WTC11 (cell line): ENCODE results near the gene ZFR. TPM values are rescaled to one million over a fixed set of nuclear protein-coding genes. Genes with fewer than 3 reads are reported as not detected.

Source experiments
- ATAC-seq: fragments of 200-7000 bp; cut with Tn5 transposase; 2 replicates; pipeline ENCODE4 v1.10.0; 2021; ENCODE audit warnings: mild to moderate bottlenecking, moderate library complexity
- CTCF ChIA-PET: fragments of 300-600 bp; sonication (Branson Sonifier 250); formaldehyde crosslinking; loops from one replicate; lab custom pipeline; 2021; ENCODE audit warnings: antibody characterized with exemption; lab: Charles Lee
- POLR2A ChIA-PET: fragments of 350-600 bp; sonication (Branson Sonifier 250); formaldehyde crosslinking; loops from one replicate; lab custom pipeline; 2021; ENCODE audit warnings: antibody characterized with exemption; lab: Charles Lee
- DNase-seq: peaks from one replicate; pipeline ENCODE4 v3.0.0; 2021; ENCODE audit warnings: low spot score
- H3K27ac Mint-ChIP-seq: 2 replicates; pipeline ENCODE4 v1.8.0; 2021; ENCODE audit warnings: mixed read lengths
- H3K27me3 Mint-ChIP-seq: 2 replicates; pipeline ENCODE4 v1.8.0; 2021; ENCODE audit warnings: low read depth, mild to moderate bottlenecking, moderate library complexity, mixed read lengths
- H3K36me3 Mint-ChIP-seq: 2 replicates; pipeline ENCODE4 v1.8.0; 2021; ENCODE audit warnings: mixed read lengths
- H3K4me1 Mint-ChIP-seq: 2 replicates; pipeline ENCODE4 v1.8.0; 2022; ENCODE audit warnings: mixed read lengths
- H3K4me3 Mint-ChIP-seq: 2 replicates; pipeline ENCODE4 v1.8.0; 2021; ENCODE audit warnings: mild to moderate bottlenecking, moderate library complexity, mixed read lengths
- H3K9me3 Mint-ChIP-seq: 2 replicates; pipeline ENCODE4 v1.8.0; 2021; ENCODE audit warnings: mixed read lengths
- AR ChIP-seq: fragments of 250-450 bp; sonication (Bioruptor Pico); IDR thresholded peaks from 2 replicates; pipeline ENCODE4 v1.9.0; 2021; ENCODE audit warnings: mild to moderate bottlenecking
- ATF1 ChIP-seq: sonication (generic); formaldehyde crosslinking; IDR thresholded peaks from 2 replicates; pipeline ENCODE4 v1.8.1; 2023; ENCODE audit warnings: mild to moderate bottlenecking, moderate library complexity, missing genetic modification reagents
- CREB1 ChIP-seq: sonication (generic); formaldehyde crosslinking; IDR thresholded peaks from 2 replicates; pipeline ENCODE4 v1.8.0; 2023; ENCODE audit warnings: mild to moderate bottlenecking, missing genetic modification reagents
- ESRRA ChIP-seq: sonication (generic); formaldehyde crosslinking; IDR thresholded peaks from 2 replicates; pipeline ENCODE4 v1.8.1; 2022; ENCODE audit warnings: mild to moderate bottlenecking, missing genetic modification reagents, borderline replicate concordance
- GRHL2 ChIP-seq: fragments of 250-450 bp; sonication (Bioruptor Pico); IDR thresholded peaks from 2 replicates; pipeline ENCODE4 v1.8.0; 2022; ENCODE audit warnings: mild to moderate bottlenecking, moderate library complexity; ENCODE audit not compliant: insufficient replicate concordance, severe bottlenecking
- HMGXB4 ChIP-seq: sonication (generic); formaldehyde crosslinking; IDR thresholded peaks from 2 replicates; pipeline ENCODE4 v1.8.1; 2023; ENCODE audit warnings: mild to moderate bottlenecking, moderate library complexity, missing genetic modification reagents
- IRF1 ChIP-seq: sonication (generic); formaldehyde crosslinking; IDR thresholded peaks from 2 replicates; pipeline ENCODE4 v1.8.0; 2023; ENCODE audit warnings: missing genetic modification reagents
- IRF2 ChIP-seq: sonication (generic); formaldehyde crosslinking; IDR thresholded peaks from 2 replicates; pipeline ENCODE4 v1.8.0; 2022; ENCODE audit warnings: low read depth, missing genetic modification reagents, borderline replicate concordance
- MAX ChIP-seq: sonication (generic); formaldehyde crosslinking; IDR thresholded peaks from 2 replicates; pipeline ENCODE4 v1.8.0; 2022; ENCODE audit warnings: mild to moderate bottlenecking, missing genetic modification reagents
- MXD4 ChIP-seq: fragments of 250-450 bp; sonication (Bioruptor Pico); IDR thresholded peaks from 2 replicates; pipeline ENCODE4 v1.8.0; 2021; ENCODE audit warnings: mild to moderate bottlenecking, moderate library complexity, borderline replicate concordance
- MYBL2 ChIP-seq: sonication (generic); formaldehyde crosslinking; IDR thresholded peaks from 2 replicates; pipeline ENCODE4 v1.8.1; 2023; ENCODE audit warnings: mild to moderate bottlenecking, moderate library complexity, missing genetic modification reagents
- OVOL2 ChIP-seq: fragments of 250-450 bp; sonication (Bioruptor Pico); IDR thresholded peaks from 2 replicates; pipeline ENCODE4 v1.9.0; 2021; ENCODE audit warnings: mild to moderate bottlenecking, borderline replicate concordance
- RELA ChIP-seq: sonication (generic); formaldehyde crosslinking; IDR thresholded peaks from 2 replicates; pipeline ENCODE4 v1.8.1; 2022; ENCODE audit warnings: missing genetic modification reagents, mild to moderate bottlenecking, borderline replicate concordance
- SP1 ChIP-seq: sonication (generic); formaldehyde crosslinking; conservative IDR thresholded peaks from 2 replicates; pipeline ENCODE4 v1.8.1; 2022; ENCODE audit warnings: missing genetic modification reagents
- ZNF232 ChIP-seq: sonication (generic); formaldehyde crosslinking; IDR thresholded peaks from 2 replicates; pipeline ENCODE4 v1.8.0; 2022; ENCODE audit warnings: mild to moderate bottlenecking, missing genetic modification reagents
- ZNF281 ChIP-seq: sonication (generic); formaldehyde crosslinking; IDR thresholded peaks from 2 replicates; pipeline ENCODE4 v1.8.0; 2023; ENCODE audit warnings: mild to moderate bottlenecking, missing genetic modification reagents
- ZNF317 ChIP-seq: sonication (generic); formaldehyde crosslinking; IDR thresholded peaks from 2 replicates; pipeline ENCODE4 v1.8.1; 2023; ENCODE audit warnings: low read depth, mild to moderate bottlenecking, moderate library complexity, missing genetic modification reagents, borderline replicate concordance
- ZNF425 ChIP-seq: fragments of 250-450 bp; sonication (Bioruptor Pico); conservative IDR thresholded peaks from 2 replicates; pipeline ENCODE4 v1.9.0; 2021; ENCODE audit warnings: mild to moderate bottlenecking
- ZNF671 ChIP-seq: fragments of 250-450 bp; sonication (Bioruptor Pico); IDR thresholded peaks from 2 replicates; pipeline ENCODE4 v1.8.0; 2021; ENCODE audit warnings: mild to moderate bottlenecking
- total RNA-seq: library from RNA; stranded (reverse); gene quantifications from 3 replicates; pipeline ENCODE4 v1.2.3, GENCODE V29; 2021

The ZFR gene
- total RNA-seq, 1 experiment from 2014 or later, result 64.5 TPM

GRCh38 chr5:32343058-32343672 is 101.4 kb downstream of the ZFR start:
- POLR2A ChIA-PET, result no interaction called here
- Mint-ChIP-seq H3K4me1 (no peaks in the 10 kb centered on the region), H3K27ac (no peak overlapping the region), H3K4me3 (no peak overlapping the region), H3K9me3 (peaks cover 77% of the 10 kb centered on the region), H3K36me3 (peaks cover 82% of the 10 kb centered on the region), H3K27me3 (peaks cover 8% of the 10 kb centered on the region)
- DNase-seq (no peak), ATAC-seq (no peak)
- TF ChIP-seq CREB1, result no peak
- CTCF ChIA-PET, result no interaction called here

- Mint-ChIP-seq H3K27me3 (peaks cover 8% of the 10 kb centered on the region), H3K27ac (no peak overlapping the region), H3K4me3 (no peak overlapping the region), H3K4me1 (no peaks in the 10 kb centered on the region), H3K36me3 (peaks cover 81% of the 10 kb centered on the region), H3K9me3 (peaks cover 75% of the 10 kb centered on the region)
- ChIA-PET POLR2A (no interaction called here), CTCF (no interaction called here)
- no peak for ATAC-seq
- no peak for DNase-seq
- TF ChIP-seq GRHL2 (CRISPR knock-in tag) (no peak), ZNF232 (no peak), MYBL2 (no peak), HMGXB4 (CRISPR knock-in tag) (no peak), IRF2 (CRISPR knock-in tag) (no peak), AR (no peak), ZNF317 (no peak), IRF1 (CRISPR knock-in tag) (no peak), MXD4 (no peak), ATF1 (no peak), SP1 (CRISPR knock-in tag) (no peak)
- TF ChIP-seq, all 79 proteins: peak for 0
Measured at GRCh38 chr5:32342656-32343055, 101.9 kb downstream of the ZFR start.

- peaks cover 8% of the 10 kb centered on the region for H3K27me3 Mint-ChIP-seq
- no peak overlapping the region for H3K27ac Mint-ChIP-seq
- DNase-seq (no peak), ATAC-seq (no peak)
- ChIA-PET POLR2A (no interaction called here), CTCF (interaction anchor here (1.5 kb wide), 1 partner anchor 10 kb away, joined by 5 read pairs; no protein-coding TSS in a partner anchor)
- H3K9me3 Mint-ChIP-seq, result peaks cover 82% of the 10 kb centered on the region
- no peaks in the 10 kb centered on the region for H3K4me1 Mint-ChIP-seq
- no peak overlapping the region for H3K4me3 Mint-ChIP-seq
- H3K36me3 Mint-ChIP-seq, result peaks cover 86% of the 10 kb centered on the region
- TF ChIP-seq ZNF425 (CRISPR knock-in tag) (no peak), MAX (CRISPR knock-in tag) (no peak), OVOL2 (CRISPR knock-in tag) (no peak), RELA (CRISPR knock-in tag) (no peak), ZNF671 (CRISPR knock-in tag) (no peak), ESRRA (CRISPR knock-in tag) (no peak), AR (no peak), ZNF281 (CRISPR knock-in tag) (no peak)
Measured at GRCh38 chr5:32339878-32340277, 104.7 kb downstream of the ZFR start.
